Measurements from ENCODE around the gene IPCEF1.
"Not testable (repeated sequence)": the region's sequence is repeated elsewhere in the genome, so short reads cannot be mapped to it uniquely, and the experiment has no call there.

Gene IPCEF1

GRCh38 chr6:154370545-154370944 is 13.9 kb upstream of the IPCEF1 start:
- DNase-seq, result no peak

GRCh38 chr6:154367839-154368695 is 11.5 kb upstream of the IPCEF1 start:
- no peak for DNase-seq

- DNase-seq, result no peak
Measured at GRCh38 chr6:154367336-154367735, 10.7 kb upstream of the IPCEF1 start.

GRCh38 chr6:154363821-154364220 is 7.2 kb upstream of the IPCEF1 start:
- DNase-seq, result no peak

GRCh38 chr6:154361476-154361875 is 4.9 kb upstream of the IPCEF1 start:
- DNase-seq, result no peak

- no peak for DNase-seq
Measured at GRCh38 chr6:154360476-154360875, 3.9 kb upstream of the IPCEF1 start.

- DNase-seq, result no peak
Measured at GRCh38 chr6:154359679-154360078, 3.1 kb upstream of the IPCEF1 start.

GRCh38 chr6:154359161-154359574 is 2.6 kb upstream of the IPCEF1 start:
- no peak for DNase-seq

GRCh38 chr6:154358019-154358545 is 1.5 kb upstream of the IPCEF1 start:
- DNase-seq, result no peak

- DNase-seq, result no peak
Measured at GRCh38 chr6:154356113-154356512, 490 bp downstream of the IPCEF1 start.

GRCh38 chr6:154354265-154354777 is 2.3 kb downstream of the IPCEF1 start:
- DNase-seq, result no peak

GRCh38 chr6:154353626-154354025 is 3.0 kb downstream of the IPCEF1 start:
- DNase-seq, result no peak

GRCh38 chr6:154352898-154353585 is 3.6 kb downstream of the IPCEF1 start:
- DNase-seq, result no peak

GRCh38 chr6:154350293-154350692 is 6.3 kb downstream of the IPCEF1 start:
- no peak for DNase-seq

GRCh38 chr6:154347981-154348380 is 8.6 kb downstream of the IPCEF1 start:
- DNase-seq, result no peak

GRCh38 chr6:154345811-154346210 is 10.8 kb downstream of the IPCEF1 start:
- no peak for DNase-seq

- DNase-seq, result no peak
Measured at GRCh38 chr6:154343473-154344308, 12.9 kb downstream of the IPCEF1 start.

GRCh38 chr6:154341871-154342270 is 14.7 kb downstream of the IPCEF1 start:
- no peak for DNase-seq

GRCh38 chr6:154341336-154341735 is 15.3 kb downstream of the IPCEF1 start:
- DNase-seq, result no peak

GRCh38 chr6:154337406-154338005 is 19.1 kb downstream of the IPCEF1 start:
- DNase-seq, result no peak

- DNase-seq, result not testable (repeated sequence)
Measured at GRCh38 chr6:154334147-154334546, 22.5 kb downstream of the IPCEF1 start.

GRCh38 chr6:154331750-154332149 is 24.9 kb downstream of the IPCEF1 start:
- no peak for DNase-seq

Measured in activated CD4-positive, CD25-positive, alpha-beta regulatory T cell treated with anti-CD3 and anti-CD28 coated beads, Interleukin-2, amount 50 U/mL, for 72 hours (primary cell).